ENCODE data around the gene NKX6-1. TPM values are rescaled to one million over a fixed set of nuclear protein-coding genes. Genes with fewer than 3 reads are reported as not detected.

Gene NKX6-1
- total RNA-seq, 1 donor from 2014 or later, result not detected

Other genes starting within 250 kb of the NKX6-1 start
- gene CDS1, start 83.8 kb upstream of the NKX6-1 start, total RNA-seq, result 0.68 TPM

Data from Right ventricle myocardium inferior (tissue), 1 donor.